Activated CD4-positive, alpha-beta T cell treated with anti-CD3 and anti-CD28 coated beads, Interleukin-10, Interleukin-2, amounts not matched to agents 100 ng/mL and 50 ng/mL, durations not matched to agents 16 hours and 8 hours (primary cell): ENCODE data around the gene FSD1.

ENCODE experiments used
- DNase-seq: peaks from one replicate; pipeline ENCODE4 v3.0.0-alpha.2; 2020

FSD1 gene

DNA sequence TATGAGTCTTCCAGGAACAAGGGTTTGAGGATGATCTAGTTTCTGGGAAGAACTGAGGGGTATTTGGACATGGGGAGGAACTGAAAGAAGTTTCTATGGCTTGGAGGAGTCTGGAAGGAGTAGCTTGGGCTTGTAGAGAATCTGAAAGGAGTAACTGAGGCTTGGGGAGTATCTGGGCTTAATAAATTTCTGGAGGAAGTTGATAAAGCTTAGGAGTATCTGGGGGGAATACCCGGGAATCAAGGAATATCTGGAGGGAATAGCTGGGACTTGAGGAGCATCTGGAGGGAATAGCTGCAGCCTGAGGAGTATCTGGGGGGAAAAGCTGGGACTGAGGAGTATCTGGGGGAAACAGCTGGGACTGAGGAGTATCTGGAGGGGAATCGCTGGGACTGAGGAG lies 16.0 kb downstream of the FSD1 start:
- no peak for DNase-seq

DNA sequence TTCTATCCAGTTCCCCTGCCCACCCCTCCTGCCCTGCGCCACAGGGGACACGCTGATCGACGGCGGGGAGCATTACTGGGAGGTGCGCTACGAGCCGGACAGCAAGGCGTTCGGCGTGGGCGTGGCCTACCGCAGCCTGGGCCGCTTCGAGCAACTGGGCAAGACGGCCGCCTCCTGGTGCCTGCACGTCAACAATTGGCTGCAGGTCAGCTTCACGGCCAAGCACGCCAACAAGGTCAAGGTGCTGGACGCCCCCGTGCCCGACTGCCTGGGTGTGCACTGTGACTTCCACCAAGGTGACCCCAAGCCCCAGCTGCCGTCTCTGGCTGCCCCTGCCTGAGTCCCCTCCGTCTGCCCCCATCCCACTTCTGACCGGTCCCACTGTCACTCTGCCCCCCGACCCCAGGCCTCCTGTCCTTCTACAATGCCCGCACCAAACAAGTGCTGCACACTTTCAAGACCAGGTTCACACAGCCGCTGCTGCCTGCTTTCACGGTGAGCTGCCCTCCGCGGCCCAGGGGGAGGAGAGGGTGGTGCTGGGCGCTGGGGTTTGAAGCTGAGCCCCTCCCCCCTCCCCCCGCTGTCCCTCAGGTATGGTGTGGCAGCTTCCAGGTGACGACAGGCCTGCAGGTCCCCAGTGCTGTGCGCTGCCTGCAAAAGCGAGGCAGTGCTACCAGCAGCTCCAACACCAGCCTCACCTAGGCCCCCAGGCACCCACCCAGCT lies 18.7 kb downstream of the FSD1 start:
- DNase-seq, result no peak

DNA sequence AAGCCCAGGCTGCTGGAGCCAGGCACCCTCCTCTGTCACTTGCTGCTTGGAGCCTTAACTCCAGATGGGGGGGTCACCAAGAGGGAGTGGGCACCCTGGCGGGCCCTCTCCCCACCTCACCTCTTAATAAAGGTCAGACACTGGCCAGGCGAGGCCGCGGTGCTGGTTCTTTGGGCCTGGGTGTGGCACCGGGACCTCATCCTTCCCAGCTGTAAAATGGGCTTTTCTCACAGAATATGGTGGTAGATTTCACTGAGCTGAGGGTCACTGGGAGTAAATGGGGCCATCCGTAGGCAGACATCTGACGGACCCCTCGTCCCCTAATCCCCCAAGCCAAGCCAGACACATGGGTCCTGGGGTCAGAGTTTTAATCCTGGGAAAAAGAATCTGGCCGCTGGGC lies 19.3 kb downstream of the FSD1 start:
- DNase-seq, result no peak

DNA sequence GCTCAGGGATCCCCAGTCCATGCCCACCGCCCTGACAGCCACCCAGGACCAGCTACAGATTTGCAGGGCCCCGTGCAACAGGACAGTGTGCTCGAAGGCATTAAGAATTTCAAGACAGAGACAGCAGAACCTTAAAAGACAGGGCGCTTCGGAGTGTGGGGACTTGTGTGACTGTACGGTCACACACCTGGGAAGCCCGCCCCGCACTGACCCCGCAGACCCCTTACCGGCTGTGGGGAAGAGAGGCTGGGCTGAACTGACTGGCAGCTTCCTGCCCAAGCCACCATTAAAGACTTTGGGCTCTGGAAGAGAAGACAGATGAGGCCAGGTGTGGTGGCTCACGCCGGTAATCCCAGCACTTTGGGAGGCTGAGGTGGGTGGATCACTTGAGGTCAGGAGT lies 19.8 kb downstream of the FSD1 start:
- DNase-seq, result no peak

DNA sequence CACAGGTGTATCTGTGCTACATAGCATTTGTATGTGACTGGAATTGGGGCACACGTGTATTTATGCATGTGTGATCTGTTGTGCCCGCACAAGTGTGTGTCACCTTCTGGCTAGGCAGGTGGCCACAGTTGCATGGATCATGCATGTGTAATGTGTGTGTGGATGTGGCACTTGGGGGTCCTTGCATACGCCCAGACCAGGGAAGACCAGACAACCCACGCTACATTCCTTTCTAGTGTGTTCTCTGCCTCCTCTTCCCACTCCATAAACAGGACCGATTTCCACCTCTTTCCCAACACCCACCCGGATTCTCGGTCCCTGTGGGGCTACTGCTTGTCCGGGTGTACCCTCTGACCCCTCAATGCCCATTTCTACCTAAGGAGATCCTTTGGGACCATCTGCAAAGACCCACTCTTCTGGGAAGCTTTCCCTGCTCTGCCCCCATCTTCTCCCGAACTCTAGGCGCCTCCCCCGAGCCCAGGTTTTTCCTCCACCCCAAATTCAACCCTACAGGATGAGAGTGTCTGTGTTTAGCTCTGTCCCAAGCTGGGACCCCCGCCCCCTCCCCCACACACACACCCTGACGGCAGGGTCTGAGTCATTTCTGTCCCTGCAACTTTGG lies 21.9 kb downstream of the FSD1 start:
- DNase-seq, result peak; percentile 21

DNA sequence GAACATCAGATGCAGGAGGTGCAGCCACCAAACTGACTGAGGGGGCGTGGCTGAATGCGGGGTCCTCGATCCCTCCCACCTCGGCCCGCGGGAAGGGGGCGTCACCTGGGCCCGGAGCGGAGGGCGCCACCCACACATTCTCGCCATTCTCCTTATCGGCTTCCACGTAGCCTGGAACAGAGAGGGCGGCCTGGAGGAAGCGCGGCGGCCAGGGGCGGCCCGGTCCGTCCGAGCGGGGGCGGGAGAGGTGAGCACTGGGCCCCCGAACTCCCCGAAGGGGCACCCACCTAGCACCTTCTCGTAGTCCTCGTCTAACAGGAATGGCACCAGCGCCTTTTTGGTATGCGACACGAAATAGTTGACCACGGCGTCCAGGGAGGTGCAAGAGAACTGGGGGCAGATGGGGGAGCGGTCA lies 22.4 kb downstream of the FSD1 start:
- DNase-seq, result no peak

DNA sequence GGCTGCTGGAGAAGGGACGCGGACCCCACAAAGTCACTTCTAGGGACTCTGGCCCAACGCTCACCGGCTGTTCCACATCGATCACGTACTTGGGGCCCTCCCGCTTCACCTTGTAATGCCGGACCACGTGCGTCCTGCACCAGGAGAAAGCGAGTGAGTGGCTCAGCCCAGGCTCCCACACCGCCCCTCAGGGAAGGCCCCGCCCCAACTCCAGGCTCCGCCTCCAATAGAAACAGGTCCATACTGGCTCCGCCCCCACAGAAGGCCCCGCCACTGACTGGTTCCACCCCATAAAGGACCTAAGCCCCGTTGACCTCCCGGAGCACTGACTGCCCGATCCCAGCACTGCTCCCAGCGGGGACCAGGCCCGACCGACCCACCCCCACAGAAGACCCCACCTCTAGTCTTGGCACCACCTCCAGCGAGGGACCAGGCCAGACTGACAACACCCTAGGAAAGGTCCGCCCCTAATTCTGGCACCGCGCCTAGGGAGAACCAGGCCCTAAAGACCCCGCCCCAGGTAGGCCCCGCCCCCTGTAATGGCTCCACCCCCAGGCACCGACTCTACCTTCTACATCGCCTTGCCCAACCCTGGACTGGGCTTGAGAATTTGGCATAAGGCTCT lies 23.0 kb downstream of the FSD1 start:
- DNase-seq, result peak; percentile 77

DNA sequence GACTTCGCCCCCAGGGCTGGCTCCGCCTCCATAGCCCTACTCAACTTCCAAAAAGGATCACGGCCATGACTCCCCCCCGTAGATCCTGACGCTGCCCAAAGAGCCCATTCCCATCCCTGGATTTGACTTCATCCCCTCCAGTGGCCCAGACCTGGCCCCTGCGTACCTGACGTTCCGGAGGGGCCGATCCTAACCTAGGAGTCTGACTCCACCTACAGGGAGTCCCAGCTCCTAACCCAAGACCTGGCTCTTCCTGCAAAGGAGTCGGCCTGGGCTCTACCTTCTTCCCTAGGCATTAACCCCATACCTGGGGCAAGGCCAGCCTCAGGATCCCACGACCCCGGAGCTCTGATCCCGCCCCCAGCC lies 23.5 kb downstream of the FSD1 start:
- DNase-seq, result no peak

DNA sequence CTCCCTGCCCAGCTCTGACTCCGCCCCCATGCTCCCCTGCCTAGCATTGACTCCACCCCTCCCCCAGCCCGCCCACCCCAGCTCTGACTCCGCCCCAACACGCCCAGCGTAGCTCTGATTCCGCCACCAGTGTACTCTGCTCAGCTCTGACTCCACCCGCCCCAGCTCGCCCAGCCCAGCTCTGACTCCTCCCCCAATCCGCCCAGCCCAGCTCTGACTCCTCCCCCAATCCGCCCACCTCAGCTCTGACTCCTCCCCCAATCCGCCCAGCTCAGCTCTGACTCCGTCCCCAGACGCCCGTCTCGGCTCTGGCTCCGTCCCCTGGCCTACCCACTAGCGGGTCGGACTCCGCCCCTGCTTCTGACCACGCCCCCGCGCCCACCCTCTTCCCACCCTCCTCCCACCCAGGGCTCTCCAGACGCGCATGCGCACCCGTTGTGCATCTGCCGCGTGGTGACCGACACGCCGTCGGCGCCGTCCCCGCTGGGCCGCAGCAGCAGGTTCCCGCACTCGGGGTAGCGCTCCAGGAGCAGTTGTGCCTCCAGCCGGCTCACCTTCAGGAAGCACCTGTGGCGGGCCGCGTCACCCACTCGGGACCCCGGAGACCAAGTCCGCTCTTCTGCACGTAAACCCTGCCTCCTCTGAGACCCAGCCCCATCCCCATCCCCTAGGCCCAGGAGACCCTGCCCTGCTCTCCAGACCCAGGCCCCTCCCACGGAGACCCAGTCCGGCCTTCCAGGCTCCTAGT lies 24.0 kb downstream of the FSD1 start:
- peak; percentile 98 for DNase-seq

DNA sequence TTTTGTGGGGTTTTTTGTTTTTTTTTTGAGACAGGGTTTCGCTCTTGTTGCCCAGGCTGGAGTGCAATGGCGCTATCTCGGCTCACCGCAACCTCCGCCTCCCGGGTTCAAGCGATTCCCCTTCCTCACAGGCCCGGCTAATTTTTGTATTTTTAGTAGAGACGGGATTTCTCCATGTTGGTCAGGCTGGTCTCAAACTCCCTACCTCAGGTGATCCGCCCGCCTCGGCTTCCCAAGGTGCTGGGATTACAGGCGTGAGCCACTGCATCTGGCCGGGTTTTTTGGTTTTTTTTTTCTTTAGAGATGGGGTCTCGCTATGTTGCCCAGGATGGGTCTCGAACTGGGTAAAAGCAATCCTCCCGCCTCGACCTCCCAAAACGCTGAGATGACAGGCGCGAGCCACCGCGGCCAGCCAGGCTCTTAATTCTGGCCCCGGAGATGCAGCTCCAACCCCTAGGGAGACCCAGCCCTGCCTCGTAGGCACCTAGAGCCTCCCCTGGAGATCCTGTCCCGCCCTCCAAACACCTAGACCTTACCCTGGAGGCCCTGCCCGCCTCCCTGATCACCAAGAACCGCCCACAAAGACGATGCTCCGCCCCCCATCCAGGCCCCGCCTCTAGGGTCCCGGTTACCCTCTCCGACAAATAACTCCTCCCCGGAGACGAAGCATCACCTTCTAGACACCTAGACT lies 24.7 kb downstream of the FSD1 start:
- peak; percentile 65 for DNase-seq

DNA sequence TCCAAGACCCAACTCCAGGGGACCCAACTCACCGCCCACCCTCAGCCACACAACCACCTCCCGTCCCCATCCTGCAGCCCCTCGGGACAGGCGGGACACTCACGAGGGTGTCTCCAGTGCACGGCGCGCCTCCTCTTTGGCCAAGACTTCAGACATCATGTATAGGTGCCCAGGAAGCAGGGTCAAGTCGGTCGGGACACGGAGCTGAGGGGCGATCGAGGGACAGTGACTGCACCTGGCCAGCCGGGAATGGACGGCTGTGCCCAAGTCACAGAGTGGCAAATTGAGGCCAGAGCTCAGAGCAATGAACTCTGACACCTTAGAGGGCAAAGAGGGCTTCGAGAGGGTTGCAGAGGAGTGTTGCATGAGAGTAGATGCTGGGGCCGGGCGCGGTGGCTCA lies 25.5 kb downstream of the FSD1 start:
- no peak for DNase-seq

DNA sequence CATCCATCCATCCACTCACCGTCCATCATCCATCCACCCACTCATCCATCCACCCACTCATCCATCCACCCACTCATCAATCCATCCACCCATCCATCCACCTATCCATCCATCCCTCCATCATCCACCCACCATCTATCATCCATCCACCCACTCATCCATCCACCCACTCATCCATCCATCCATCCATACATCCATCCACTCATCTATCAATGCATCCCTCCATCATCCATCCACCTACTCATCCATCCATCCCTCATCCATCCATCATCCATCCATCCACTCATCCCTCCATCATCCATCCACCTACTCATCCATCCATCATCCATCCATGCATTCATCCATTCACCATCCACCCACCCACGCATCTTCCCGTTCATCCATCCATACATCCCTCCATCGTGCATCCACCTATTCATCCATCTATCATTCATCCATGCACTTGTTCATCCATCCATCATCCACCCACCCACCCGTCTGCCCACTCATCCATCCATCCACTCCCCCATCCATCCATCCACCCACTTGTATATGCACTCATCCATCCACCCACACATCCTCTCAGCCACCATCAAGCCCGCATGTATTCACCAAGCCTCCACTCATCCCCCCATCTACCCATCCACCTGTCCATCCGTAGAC lies 30.7 kb downstream of the FSD1 start:
- DNase-seq, result no peak

DNA sequence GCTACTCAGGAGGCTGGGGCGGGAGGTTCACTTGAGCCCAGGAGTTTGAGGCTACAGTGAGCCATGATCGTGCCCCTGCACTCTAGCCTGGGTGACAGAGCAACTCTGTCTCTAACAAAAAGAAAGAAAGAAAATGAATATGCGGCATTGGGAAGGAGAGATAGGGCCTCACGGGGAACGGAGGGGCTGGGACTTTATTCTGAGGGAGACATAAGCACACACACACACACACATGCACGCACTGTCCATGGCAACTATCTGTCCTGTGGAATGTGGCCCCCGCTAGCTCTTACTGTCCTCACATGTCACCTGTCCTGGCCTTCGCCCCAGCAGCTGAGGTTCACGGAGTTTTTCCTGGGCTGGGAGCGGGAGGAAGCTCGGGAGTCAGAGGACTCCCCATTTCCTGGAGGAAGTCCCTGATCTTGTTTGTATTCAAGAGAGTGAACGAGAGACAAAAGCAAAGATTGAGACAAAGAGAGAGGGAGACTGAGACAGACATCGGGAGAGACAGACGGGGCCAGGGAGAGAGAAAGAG lies 33.6 kb downstream of the FSD1 start:
- no peak for DNase-seq

DNA sequence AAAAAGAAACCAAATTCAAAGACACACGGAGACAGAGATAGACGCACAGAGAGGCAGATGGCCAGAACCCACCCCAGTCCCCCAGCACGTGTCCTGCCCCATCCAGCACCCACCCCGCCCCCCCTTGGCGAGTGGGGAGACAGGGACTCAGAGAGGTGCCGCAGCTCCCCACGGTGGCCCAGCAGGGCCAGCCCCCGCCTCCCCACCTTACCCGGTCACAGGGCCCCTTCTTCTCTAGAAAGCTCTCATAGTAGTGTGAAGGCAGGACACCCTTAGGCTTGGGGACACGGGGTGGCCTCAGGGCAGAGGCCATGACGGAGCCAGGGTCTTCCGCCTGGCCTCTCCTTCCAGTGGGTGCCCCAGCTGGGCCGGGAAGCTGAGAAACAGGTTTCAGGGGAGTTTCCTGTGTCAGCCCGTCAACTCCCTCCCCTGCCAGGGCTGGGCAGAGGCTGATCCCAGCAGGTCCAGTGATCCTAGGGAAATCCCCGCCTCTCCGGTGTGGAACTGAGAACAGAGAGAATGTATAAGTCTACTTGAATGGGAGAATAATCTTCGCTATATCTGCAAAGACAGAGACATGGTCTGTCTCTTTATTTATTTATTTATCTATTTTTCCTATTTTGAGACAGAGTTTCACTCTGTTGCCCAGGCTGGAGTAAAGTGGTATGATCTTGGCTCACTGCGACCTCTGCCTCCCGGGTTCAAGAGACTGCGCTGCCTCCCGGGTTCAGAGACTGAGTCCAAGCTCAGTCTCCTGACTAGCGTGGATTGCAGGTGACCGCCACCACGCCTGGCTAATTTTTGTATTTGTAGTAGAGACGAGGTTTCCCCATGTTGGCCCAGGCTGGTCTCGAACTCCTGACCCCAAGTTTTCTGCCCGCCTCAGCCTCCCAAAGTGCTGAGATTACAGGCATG lies 34.3 kb downstream of the FSD1 start, which contains the start of gene STAP2:
STAP2 (minus strand) TSS at position 387 of the 915 bp plus-strand sequence; CDS start at position 313, 74 bp downstream.
- no peak for DNase-seq

DNA sequence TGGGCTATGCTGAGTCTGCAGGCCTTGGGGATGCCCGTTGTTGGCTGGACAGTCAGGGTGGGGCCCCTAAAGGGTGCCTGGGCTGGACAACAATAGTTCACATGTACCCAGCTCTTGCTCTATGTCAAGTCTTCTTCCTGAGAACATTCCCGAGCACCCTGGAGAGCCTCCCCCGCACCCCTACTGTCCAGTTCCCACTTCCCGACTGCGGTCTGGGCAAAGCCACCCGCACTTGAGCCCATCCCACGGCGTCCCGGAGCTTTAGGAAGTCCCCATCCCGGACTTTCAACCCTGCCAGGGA lies 37.9 kb downstream of the FSD1 start:
- DNase-seq, result no peak

DNA sequence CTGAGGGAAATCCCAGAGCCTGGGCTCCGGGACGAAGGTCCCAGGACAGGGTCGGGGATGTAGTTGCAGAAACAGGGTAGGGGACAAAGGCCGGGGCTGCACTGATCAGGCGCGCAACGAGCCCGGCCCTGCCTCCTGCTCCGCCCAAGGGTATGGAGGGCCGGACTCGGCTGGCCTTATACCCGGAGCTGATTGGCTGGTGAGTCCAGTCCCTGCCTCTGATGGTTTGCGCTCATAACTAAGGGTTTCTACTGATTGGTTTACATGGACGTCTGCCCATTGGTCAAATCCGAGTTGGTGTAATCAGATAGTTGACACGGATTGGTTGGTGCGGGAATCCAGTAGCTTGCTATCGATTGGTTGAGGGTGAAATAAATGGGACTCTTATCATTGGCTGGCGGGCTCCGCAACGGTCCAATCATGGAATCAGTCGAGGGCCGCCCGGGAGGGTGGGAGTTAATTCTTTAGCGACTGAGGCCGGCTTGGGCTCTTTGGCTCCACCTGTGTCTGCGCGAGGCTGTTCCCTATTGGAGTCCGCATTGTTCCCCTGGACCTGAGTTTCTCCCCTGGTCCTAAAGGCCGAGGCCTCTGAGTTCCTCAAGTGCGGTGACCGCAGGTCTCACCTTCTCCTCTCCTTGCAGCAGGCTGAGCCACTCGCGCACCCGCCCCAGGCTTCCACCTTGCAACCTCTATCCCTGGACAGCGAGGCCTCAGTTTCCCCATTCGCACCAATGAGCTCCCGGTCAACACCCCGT lies 38.4 kb downstream of the FSD1 start:
- peak; percentile 99 for DNase-seq

DNA sequence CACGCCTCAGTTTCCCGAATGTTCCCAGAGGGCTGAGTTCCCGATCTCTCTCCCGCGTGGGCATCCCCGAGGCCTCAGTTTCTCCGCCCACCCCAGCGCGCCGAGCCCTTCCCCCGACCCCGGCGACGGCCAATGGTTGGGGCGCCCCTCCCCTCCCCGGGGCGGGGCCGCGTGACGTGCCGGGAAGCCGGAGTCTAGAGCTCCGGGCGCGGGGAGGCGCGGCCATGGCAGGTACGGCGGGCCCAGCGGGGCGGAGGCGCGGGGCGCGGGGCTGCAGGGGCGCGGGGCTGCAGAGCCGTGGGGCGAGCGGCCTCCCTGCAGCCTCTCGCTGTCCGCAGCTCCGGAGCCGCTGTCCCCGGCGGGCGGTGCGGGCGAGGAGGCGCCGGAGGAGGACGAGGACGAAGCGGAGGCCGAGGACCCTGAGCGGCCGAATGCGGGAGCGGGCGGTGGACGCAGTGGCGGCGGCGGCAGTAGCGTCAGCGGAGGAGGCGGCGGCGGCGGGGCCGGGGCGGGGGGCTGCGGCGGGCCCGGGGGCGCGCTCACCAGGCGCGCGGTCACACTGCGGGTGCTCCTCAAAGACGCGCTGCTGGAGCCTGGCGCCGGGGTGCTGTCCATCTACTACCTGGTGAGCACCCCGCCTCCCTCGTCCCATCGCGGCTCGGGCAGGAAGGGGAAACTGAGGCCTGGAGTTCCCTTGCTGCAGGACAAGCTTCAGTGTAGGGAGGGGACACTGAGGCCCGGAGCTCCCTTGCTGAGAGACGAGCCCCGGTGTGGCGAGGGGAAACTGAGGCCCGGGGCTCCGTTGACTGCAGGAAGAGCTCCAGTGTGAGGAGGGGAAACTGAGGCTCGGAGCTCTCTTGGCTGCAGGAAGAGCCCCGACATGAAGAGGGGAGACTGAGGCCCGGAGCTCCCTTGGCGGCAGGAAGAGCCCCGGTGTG lies 39.2 kb downstream of the FSD1 start, which contains the start of gene MPND:
MPND (plus strand) TSS at position 193 of the 938 bp plus-strand sequence; CDS start at position 225, 32 bp downstream.
- peak; percentile 95 for DNase-seq

DNA sequence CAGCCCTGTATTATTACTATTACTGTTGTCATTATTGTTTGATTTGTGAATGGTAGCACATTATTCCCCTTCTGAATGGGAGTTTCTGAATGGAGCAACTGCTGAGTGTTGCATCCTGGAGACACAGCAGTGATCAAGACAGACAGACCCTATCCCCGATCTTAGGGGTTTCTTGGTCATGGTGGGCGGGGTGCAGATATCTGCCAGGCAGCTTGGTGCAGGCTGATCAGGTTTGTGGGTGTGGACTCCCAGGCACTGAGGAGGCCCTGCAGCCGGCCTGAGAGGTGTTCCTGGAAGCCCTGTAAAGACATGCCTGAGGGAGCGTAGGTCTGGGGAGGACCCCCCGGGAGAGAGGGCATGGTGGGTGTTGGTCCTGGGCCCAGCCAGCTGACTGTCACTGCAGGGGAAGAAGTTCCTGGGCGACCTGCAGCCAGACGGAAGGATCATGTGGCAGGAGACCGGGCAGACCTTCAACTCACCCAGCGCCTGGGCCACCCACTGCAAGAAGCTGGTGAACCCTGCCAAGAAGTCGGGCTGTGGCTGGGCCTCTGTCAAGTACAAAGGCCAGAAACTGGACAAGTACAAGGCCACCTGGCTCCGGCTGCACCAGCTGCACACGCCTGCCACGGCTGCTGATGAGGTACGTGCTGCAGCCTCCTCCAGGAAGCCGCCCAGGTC lies 41.1 kb downstream of the FSD1 start:
- DNase-seq, result no peak

DNA sequence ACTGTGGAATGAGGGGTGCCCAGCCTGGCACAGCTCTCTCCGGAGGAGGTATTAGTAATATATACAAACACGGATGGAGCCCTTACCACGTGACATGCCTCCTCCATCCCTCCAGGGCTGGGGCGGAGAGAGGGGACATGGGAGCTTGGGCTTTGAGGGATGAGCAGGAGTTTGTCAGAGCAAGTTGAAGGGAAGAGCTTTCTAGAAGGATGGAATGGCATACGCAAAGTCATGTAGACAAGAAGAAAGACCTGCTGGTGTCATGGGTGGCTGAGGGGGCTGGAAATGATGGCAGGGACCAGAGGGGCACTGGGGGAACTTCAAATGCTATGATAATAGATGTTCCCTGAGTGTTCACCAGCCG lies 41.6 kb downstream of the FSD1 start:
- no peak for DNase-seq
